OCI-LY3 (cell line): Measurements from ENCODE around the gene BIVM.

Source experiments
- EZH2phosphoT487 ChIP-seq: fragments of 200-600 bp; shearing (Covaris generic); IDR thresholded peaks from 2 replicates; pipeline ENCODE4 v1.6.1; 2018; ENCODE audit warnings: antibody characterized with exemption, mixed run types, low read depth
- TF ChIP-seq, protein P1 (sequence below): fragments of 200-600, 300-600 bp; sonication (generic); IDR thresholded peaks from 2 replicates; pipeline ENCODE4 v1.5.1; 2014; ENCODE audit warnings: antibody characterized with exemption, low read length, low read depth

GRCh38 chr13:102812611-102813287, 13.8 kb downstream of the BIVM start:
- TF ChIP-seq, protein P1, sequence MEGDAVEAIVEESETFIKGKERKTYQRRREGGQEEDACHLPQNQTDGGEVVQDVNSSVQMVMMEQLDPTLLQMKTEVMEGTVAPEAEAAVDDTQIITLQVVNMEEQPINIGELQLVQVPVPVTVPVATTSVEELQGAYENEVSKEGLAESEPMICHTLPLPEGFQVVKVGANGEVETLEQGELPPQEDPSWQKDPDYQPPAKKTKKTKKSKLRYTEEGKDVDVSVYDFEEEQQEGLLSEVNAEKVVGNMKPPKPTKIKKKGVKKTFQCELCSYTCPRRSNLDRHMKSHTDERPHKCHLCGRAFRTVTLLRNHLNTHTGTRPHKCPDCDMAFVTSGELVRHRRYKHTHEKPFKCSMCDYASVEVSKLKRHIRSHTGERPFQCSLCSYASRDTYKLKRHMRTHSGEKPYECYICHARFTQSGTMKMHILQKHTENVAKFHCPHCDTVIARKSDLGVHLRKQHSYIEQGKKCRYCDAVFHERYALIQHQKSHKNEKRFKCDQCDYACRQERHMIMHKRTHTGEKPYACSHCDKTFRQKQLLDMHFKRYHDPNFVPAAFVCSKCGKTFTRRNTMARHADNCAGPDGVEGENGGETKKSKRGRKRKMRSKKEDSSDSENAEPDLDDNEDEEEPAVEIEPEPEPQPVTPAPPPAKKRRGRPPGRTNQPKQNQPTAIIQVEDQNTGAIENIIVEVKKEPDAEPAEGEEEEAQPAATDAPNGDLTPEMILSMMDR = no peak
- no peak for TF ChIP-seq EZH2phosphoT487
